ENCODE results near the gene GNAO1.

The GNAO1 gene

DNA sequence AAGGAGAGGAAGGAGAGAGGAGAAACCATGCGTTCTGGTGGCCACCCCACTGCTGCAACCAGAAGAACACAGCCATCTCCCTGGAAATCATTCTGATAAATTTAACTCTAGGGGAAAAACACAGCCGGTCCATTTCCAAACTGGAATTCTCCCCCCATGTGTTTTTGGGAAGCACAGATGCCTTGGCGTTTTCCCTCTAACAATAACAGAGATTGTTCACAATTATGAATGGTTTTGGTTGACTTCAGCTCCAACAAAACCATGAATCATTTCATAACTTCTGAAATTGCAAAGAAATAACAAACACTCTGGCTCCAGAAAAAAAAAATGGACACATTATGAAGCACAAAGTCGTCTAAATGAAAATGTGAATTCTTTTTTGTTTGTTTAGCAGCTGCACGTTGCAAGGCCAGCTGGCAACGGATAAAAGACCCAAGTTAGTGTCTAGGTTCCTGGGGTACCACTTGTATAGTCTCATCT, 46.2 kb downstream of the GNAO1 start:
- in situ Hi-C loops (cut with MboI; ENCODE audit: low sequenced_read_pairs), result no loop called here
- H3K9me3 ChIP-seq, result no peaks in the 10 kb centered on the region
- no peaks in the 10 kb centered on the region for H3K27me3 ChIP-seq (ENCODE audit: low read depth)
- no peak for DNase-seq (ENCODE audit: low spot score in 2 of 2)
- H3K36me3 ChIP-seq (replicated peaks), result no peaks in the 10 kb centered on the region
- peaks cover 7% of the 10 kb centered on the region; the same call in 1 of the 2 replicates for H3K4me1 ChIP-seq
- H3K4me3 ChIP-seq, result no peak overlapping the region

DNA sequence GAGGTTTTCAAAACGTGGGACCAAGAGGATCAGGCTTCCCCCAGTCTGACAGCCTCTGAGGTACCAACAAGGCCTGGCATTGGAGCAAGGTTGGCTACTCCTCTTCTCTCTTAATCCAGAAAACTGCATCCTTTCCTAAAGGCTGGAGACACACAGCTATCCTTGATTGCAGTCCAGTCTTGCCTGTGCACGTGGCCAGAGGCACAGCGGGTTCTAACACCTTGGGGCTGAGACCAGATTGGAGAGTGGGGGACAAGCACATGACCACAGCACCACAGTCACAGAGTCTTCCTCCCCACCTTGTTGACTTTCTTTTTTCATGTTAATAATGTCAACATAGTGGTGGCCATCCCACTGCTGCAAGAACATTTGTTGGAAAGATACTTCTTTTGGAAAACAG, 46.9 kb downstream of the GNAO1 start:
- Histone ChIP-seq H3K4me3 (no peak overlapping the region), H3K27me3 (ENCODE audit: low read depth) (no peaks in the 10 kb centered on the region), H3K4me1 (no peaks in the 10 kb centered on the region), H3K36me3 (replicated peaks) (no peaks in the 10 kb centered on the region), H3K9me3 (no peaks in the 10 kb centered on the region)
- in situ Hi-C loops (cut with MboI; ENCODE audit: low sequenced_read_pairs), result no loop called here
- no peak for DNase-seq (ENCODE audit: low spot score in 2 of 2)

DNA sequence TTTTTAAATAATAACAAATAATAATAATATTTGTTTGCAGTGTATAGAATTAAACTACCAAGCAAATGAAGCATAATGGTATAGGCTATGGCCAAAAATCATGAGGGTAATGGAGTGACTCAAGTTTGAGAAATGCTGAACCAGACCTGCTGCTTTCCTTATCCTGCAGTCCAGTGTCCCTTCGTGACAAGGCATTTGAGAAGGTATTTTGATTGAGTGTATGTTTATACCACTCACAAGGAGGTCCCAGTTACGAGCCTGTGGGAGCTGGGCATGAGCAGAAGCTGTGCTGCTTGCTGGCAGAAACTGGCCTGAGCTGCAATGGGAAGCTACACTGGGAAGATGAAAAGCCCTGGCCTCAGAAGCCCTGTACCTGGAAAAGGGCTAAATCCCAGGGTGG, 50.3 kb downstream of the GNAO1 start:
- H3K9me3 ChIP-seq, result no peaks in the 10 kb centered on the region
- H3K36me3 ChIP-seq (replicated peaks), result no peaks in the 10 kb centered on the region
- no peak for DNase-seq (ENCODE audit: low spot score in 2 of 2)
- no peaks in the 10 kb centered on the region for H3K4me1 ChIP-seq
- no peaks in the 10 kb centered on the region for H3K27me3 ChIP-seq (ENCODE audit: low read depth)
- H3K4me3 ChIP-seq, result no peak overlapping the region
- in situ Hi-C loops (cut with MboI; ENCODE audit: low sequenced_read_pairs), result no loop called here

DNA sequence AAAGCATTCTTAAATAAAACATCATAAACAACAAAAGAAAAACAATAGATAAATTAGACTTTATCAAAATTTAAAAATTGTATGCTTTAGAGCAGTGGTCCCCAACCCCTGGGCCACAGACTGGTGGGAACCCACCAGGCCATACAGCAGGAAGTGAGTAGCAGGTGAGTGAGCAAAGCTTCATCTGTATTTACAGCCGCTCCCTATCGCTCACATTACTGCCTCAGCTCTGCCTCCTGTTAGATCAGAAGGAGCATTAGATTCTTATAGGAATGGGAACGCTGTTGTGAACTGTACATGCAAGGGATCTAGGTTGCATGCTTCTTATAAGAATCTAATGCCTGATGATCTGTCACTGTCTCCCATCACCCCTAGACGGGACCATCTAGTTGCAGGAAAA, 51.5 kb downstream of the GNAO1 start:
- DNase-seq (ENCODE audit: low spot score in 2 of 2), result no peak
- no peaks in the 10 kb centered on the region for H3K9me3 ChIP-seq
- in situ Hi-C loops (cut with MboI; ENCODE audit: low sequenced_read_pairs), result no loop called here
- no peaks in the 10 kb centered on the region for H3K4me1 ChIP-seq
- no peaks in the 10 kb centered on the region for H3K36me3 ChIP-seq (replicated peaks)
- no peak overlapping the region for H3K4me3 ChIP-seq
- H3K27me3 ChIP-seq (ENCODE audit: low read depth), result no peaks in the 10 kb centered on the region

DNA sequence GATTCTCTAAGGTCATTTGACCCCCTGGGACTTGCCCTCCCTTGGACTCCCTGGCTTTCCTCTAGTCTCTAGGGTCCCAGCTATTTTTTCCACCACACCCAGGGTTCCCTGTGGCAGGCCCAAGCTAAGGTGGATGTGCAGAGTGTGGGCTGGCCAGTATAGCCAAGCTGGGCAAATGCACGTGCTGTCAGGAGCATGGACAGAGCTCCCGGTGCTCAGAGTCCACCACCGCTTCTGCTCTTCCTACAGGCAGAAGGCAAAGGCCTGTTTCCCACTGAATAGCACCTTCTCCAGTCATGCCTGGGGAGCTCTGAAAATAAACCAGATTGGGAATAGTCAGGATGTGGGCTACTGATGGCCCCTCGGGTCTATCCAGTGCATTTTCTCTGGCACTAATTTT, 53.3 kb downstream of the GNAO1 start:
- no peak for DNase-seq (ENCODE audit: low spot score in 2 of 2)
- H3K4me3 ChIP-seq, result no peak overlapping the region
- no peaks in the 10 kb centered on the region for H3K9me3 ChIP-seq
- in situ Hi-C loops (cut with MboI; ENCODE audit: low sequenced_read_pairs), result no loop called here
- no peaks in the 10 kb centered on the region for H3K36me3 ChIP-seq (replicated peaks)
- H3K4me1 ChIP-seq, result no peaks in the 10 kb centered on the region
- H3K27me3 ChIP-seq (ENCODE audit: low read depth), result no peaks in the 10 kb centered on the region

DNA sequence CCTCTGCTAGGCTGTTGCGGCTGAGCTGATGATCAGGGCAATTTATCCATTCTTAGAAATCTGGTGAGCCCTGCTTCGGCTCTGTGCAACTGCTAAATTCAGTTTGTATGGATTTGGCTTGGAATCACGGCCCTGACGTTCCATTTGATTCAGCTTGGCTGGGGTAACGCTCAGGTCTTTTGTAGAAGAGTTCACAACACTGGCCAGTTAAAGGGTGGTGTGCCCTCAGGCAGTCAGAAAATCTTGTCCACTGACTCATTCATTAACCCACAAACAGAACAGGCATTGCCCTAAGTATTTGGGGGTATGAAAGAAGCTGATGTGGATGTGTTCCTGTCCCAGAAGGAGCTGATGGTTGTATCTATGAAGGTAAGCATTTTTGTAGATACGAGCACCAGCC, 53.9 kb downstream of the GNAO1 start:
- no peak overlapping the region for H3K4me3 ChIP-seq
- H3K9me3 ChIP-seq, result no peaks in the 10 kb centered on the region
- no peaks in the 10 kb centered on the region for H3K36me3 ChIP-seq (replicated peaks)
- H3K27me3 ChIP-seq (ENCODE audit: low read depth), result no peaks in the 10 kb centered on the region
- no peak for DNase-seq (ENCODE audit: low spot score in 2 of 2)
- in situ Hi-C loops (cut with MboI; ENCODE audit: low sequenced_read_pairs), result no loop called here
- H3K4me1 ChIP-seq, result no peaks in the 10 kb centered on the region

DNA sequence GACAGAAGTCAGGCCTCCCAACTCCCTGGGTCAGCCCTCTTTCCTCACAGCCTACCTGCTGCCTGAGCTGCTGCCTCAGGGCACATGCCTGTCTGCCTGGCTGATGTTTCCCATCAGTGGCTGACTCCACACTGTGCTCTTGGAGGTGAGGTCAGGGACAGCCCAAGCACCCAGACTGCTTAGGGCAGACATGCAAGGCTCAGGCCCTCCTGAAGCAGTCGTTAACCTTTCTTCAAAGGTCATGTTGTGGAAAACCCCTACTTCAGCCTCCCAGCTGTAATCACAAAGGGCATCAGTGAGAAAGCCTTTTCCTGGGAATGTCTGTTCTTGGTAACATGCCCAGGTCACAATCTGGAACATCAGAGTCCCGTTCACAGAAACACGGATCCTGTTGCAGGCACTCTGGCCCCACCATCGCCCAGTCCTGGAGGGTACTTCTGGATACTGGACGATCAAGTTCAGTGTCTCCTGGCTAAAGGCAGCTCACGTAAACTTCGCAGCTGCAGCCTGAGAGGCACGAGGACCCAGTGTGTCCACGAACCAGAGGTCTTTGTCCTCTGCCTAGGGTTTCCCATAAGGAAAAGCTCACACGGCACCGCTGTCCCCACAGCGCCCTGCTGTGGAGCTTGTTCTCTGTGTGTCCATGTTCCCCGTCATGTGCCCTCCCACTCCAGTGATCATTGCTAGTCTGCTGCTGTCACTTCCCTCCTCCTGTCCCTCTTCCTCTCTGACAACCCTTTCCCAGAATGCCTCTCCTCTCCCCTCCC, 54.9 kb downstream of the GNAO1 start:
- no peak for DNase-seq (ENCODE audit: low spot score in 2 of 2)
- H3K9me3 ChIP-seq, result no peaks in the 10 kb centered on the region
- H3K4me1 ChIP-seq, result no peaks in the 10 kb centered on the region
- no peak overlapping the region for H3K4me3 ChIP-seq
- no peaks in the 10 kb centered on the region for H3K27me3 ChIP-seq (ENCODE audit: low read depth)
- no peaks in the 10 kb centered on the region for H3K36me3 ChIP-seq (replicated peaks)
- in situ Hi-C loops (cut with MboI; ENCODE audit: low sequenced_read_pairs), result no loop called here

DNA sequence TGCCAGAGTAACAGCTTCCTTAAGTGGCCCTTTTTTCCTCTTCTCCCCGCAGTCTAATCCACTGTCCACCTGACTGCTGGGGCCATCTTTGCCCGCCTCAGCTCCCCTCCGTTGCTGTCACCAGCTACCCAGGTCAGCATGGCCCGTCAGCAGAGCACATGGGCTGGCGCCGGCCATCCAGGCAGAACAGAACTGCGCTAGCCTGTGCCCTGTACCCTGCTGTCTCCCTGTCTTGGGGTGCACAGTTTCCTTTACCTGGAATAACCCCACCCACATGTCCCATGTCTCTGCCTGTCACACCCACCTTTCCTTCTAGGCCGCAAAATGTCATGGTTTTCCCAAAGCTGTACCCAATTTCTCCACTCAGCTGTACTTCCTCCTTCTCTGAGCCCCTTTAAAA, 55.7 kb downstream of the GNAO1 start:
- no peak overlapping the region for H3K4me3 ChIP-seq
- H3K27me3 ChIP-seq (ENCODE audit: low read depth), result no peaks in the 10 kb centered on the region
- H3K36me3 ChIP-seq (replicated peaks), result no peaks in the 10 kb centered on the region
- no peaks in the 10 kb centered on the region for H3K9me3 ChIP-seq
- in situ Hi-C loops (cut with MboI; ENCODE audit: low sequenced_read_pairs), result no loop called here
- H3K4me1 ChIP-seq, result no peaks in the 10 kb centered on the region
- no peak for DNase-seq (ENCODE audit: low spot score in 2 of 2)

DNA sequence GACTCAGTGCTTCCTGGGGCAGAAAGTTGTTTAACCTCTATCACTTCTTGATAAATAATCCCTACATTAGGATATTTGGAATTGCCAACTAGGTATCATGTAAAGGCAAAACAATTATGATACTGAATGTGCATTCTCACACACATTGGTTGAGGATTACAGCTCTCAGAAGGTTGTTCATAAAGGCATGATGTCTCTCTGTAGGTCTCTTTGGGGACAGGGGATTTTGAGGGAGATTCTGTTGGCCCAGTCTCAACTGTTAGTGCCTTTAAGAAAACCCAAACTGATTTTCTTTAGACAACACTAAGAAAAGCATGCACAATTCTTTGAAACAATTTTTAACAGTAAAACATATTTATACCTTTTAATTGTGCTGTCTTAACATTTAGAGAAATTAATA, 56.5 kb downstream of the GNAO1 start:
- no peak for DNase-seq (ENCODE audit: low spot score in 2 of 2)
- Histone ChIP-seq H3K4me3 (no peak overlapping the region), H3K4me1 (no peaks in the 10 kb centered on the region), H3K36me3 (replicated peaks) (no peaks in the 10 kb centered on the region), H3K9me3 (no peaks in the 10 kb centered on the region), H3K27me3 (ENCODE audit: low read depth) (no peaks in the 10 kb centered on the region)
- in situ Hi-C loops (cut with MboI; ENCODE audit: low sequenced_read_pairs), result no loop called here

DNA sequence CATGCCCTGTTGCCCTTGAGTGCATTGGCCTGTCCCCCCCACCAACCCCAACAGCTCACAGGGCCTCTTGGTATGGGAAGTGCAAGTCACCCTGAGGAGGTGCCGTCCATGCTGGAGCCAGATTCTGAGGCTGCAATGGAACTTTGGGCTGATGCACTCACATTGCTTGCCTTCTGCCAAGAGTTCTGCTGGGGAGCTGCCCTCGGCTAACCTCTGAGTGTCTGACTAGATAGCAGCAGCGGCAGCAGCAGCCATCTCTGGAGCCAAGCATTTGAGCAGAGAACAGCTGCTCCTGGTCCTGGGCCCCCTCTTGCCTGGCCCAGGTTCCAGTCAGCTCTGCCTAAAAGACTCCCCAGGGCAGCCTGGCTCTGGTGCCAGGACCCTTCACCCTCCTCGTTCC, 61.5 kb downstream of the GNAO1 start:
- in situ Hi-C loops (cut with MboI; ENCODE audit: low sequenced_read_pairs), result no loop called here
- no peaks in the 10 kb centered on the region for H3K36me3 ChIP-seq (replicated peaks)
- H3K4me3 ChIP-seq, result no peak overlapping the region
- no peak for DNase-seq (ENCODE audit: low spot score in 2 of 2)
- no peaks in the 10 kb centered on the region for H3K4me1 ChIP-seq
- H3K27me3 ChIP-seq (ENCODE audit: low read depth), result peaks cover 2% of the 10 kb centered on the region; the same call in 1 of the 2 replicates
- H3K9me3 ChIP-seq, result no peaks in the 10 kb centered on the region

DNA sequence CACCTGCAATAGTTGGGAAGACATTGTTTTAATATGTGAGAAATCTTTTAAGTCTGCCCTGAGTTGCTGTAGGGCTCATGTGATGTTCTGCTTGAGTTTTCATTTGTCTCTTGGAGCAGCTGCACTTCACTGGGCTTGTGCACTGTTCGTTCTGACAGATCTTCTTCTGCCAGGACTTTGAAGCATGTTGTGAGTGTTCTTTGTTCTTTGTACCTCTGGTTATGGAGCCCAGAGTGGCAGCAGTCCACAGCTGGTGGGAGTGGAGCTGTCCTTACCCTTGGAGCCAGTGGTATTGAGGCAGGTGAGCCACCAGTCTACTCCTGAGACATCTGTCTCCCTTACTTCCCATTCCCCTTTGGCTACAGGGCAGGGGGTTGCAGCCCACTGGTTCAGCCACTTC, 64.6 kb downstream of the GNAO1 start:
- H3K27me3 ChIP-seq (ENCODE audit: low read depth), result peaks cover 2% of the 10 kb centered on the region; the same call in 1 of the 2 replicates
- DNase-seq (ENCODE audit: low spot score in 2 of 2), result no peak
- H3K4me3 ChIP-seq, result no peak overlapping the region
- H3K36me3 ChIP-seq (replicated peaks), result no peaks in the 10 kb centered on the region
- no peaks in the 10 kb centered on the region for H3K9me3 ChIP-seq
- in situ Hi-C loops (cut with MboI; ENCODE audit: low sequenced_read_pairs), result no loop called here
- no peaks in the 10 kb centered on the region for H3K4me1 ChIP-seq

DNA sequence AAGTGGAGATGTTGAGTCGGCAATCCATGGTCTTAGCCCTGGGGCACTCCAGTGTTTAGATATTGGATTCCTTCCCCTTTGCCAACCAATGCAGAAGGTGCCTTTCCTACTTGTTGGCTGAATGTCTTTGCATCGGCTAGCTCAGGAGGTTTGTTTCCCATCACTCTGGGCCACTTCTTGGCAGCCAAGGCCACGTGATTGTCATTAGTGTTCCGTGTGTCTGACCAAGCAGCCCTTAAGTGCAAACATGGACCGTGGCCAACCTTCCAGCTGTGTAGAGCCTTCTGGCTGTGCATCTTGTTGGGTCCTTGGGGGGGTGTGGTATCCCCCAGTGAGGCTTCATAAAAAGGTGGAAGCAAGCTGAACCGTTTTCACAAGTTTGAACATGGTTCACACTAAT, 66.0 kb downstream of the GNAO1 start:
- Histone ChIP-seq H3K4me1 (no peaks in the 10 kb centered on the region), H3K27me3 (ENCODE audit: low read depth) (peaks cover 2% of the 10 kb centered on the region; the same call in 1 of the 2 replicates), H3K36me3 (replicated peaks) (no peaks in the 10 kb centered on the region), H3K9me3 (no peaks in the 10 kb centered on the region), H3K4me3 (no peak overlapping the region)
- in situ Hi-C loops (cut with MboI; ENCODE audit: low sequenced_read_pairs), result no loop called here
- DNase-seq (ENCODE audit: low spot score in 2 of 2), result no peak

DNA sequence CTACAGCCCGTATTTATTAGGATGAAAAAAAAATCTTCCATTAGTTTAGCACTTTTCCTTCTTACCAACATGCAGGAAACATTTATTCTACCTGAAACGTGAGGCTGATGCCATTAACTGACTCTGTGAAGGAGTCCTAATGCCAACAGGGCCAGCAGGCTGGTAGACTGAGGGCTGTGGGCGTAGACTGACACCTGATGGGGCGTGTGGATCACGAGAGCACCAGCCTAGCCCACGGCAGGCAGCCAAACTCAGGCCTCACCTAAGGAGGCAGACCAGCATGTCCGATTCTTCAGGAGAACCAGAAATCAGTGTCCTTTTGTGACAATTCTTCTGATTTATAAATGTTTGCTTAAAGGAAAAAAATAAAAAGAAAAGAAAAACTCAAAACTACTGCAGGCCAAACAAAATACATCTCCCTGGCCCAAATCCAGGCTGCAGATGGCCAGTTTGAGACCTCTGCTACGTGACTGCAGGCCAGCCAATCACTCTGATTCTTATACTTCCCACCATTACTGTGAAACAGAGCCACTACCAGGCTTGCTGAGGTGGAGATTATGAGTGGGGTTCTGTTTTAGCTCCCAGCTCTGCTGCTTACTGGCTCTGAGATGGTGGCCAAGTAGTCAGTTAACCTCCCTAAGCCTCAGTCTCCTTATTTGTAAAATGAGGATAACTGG, 66.5 kb downstream of the GNAO1 start:
- in situ Hi-C loops (cut with MboI; ENCODE audit: low sequenced_read_pairs), result no loop called here
- H3K4me3 ChIP-seq, result no peak overlapping the region
- H3K9me3 ChIP-seq, result no peaks in the 10 kb centered on the region
- H3K36me3 ChIP-seq (replicated peaks), result no peaks in the 10 kb centered on the region
- peaks cover 2% of the 10 kb centered on the region; the same call in 1 of the 2 replicates for H3K27me3 ChIP-seq (ENCODE audit: low read depth)
- H3K4me1 ChIP-seq, result no peaks in the 10 kb centered on the region
- DNase-seq (ENCODE audit: low spot score in 2 of 2), result no peak

Measured in HAP-1 (cell line).